HCT116 (cell line): Measurements from ENCODE around the gene LIMD2. TPM values are rescaled to one million over a fixed set of nuclear protein-coding genes. Genes with fewer than 3 reads are reported as not detected.

Experiments used
- ATAC-seq: fragments of 200-7000 bp; cut with Tn5 transposase; 2 replicates; pipeline ENCODE4 v1.9.1; 2020; ENCODE audit warnings: mild to moderate bottlenecking, moderate library complexity
- BruUV-seq: library from RNA; stranded (reverse); fragments of 400-500 nt; replicated peaks from 2 replicates; lab custom pipeline; 2021; lab: Mats Ljungman, UMichigan
- CTCF ChIA-PET: fragments of 300-600 bp; sonication (Branson Sonifier 250); formaldehyde crosslinking; loops from one replicate; lab custom pipeline; 2021; ENCODE audit warnings: antibody characterized with exemption; lab: Charles Lee
- POLR2A ChIA-PET: fragments of 300-600, 350-600 bp; sonication (Branson Sonifier 250); formaldehyde crosslinking; loops from one replicate; lab custom pipeline; 2021; ENCODE audit warnings: antibody characterized with exemption; lab: Charles Lee
- RAD21 ChIA-PET, 2 experiments: fragments of 300-600 bp; sonication (Branson Sonifier 250); formaldehyde crosslinking; loops; one replicate each; lab custom pipeline; 2023; ENCODE audit warnings: low total read pairs in 2 of 2; ENCODE audit not compliant: uncharacterized antibody in 2 of 2, unreplicated experiment in 2 of 2, low non-redundant PET in 1 of 2; lab: Charles Lee
- DNase-seq: peaks from one replicate; pipeline ENCODE4 v3.0.0-alpha.2; 2010; ENCODE audit warnings: low read depth, low spot score
- H2AFZ ChIP-seq: fragments of 200-600 bp; shearing (Covaris generic), sonication (generic); 2 replicates; pipeline ENCODE4 v1.6.1; 2017; ENCODE audit warnings: low read depth, mixed run types, mixed read lengths, antibody characterized with exemption, low read length; ENCODE audit not compliant: poor library complexity, severe bottlenecking
- H3K27ac ChIP-seq: 2 replicates; pipeline ENCODE4 v1.5.1; 2012; ENCODE audit warnings: low read depth, low read length
- H3K27me3 ChIP-seq: fragments of 200-600 bp; sonication (generic); 2 replicates; pipeline ENCODE4 v1.6.1; 2016; ENCODE audit warnings: mixed run types, low read length, mixed read lengths; ENCODE audit not compliant: insufficient read depth
- H3K36me3 ChIP-seq, 2 experiments: fragments of 200-500 bp in 1 of 2; fragments of 200-600 bp in 1 of 2; sonication (Bioruptor generic) in 1 of 2; sonication (generic) in 1 of 2; 2 replicates each; pipeline versions ENCODE4 v1.5.1 to v1.6.1; 2014 to 2016; ENCODE audit warnings: low read length in 2 of 2, inconsistent platforms in 1 of 2, mixed read lengths in 1 of 2, mixed run types in 1 of 2; ENCODE audit not compliant: insufficient read depth in 2 of 2, control insufficient read depth in 1 of 2
- H3K4me1 ChIP-seq, 2 experiments: fragments of 200-600 bp in 1 of 2; sonication (generic) in 1 of 2; 2 replicates each; pipeline versions ENCODE4 v1.5.1 to v1.6.1; 2012 to 2017; ENCODE audit warnings: low read length in 2 of 2, inconsistent platforms in 1 of 2, mild to moderate bottlenecking in 1 of 2, mixed read lengths in 1 of 2, mixed run types in 1 of 2, moderate library complexity in 1 of 2; ENCODE audit not compliant: insufficient read depth in 2 of 2, control insufficient read depth in 1 of 2
- H3K4me2 ChIP-seq: fragments of 200-600 bp; sonication (generic); 2 replicates; pipeline ENCODE4 v1.6.1; 2017; ENCODE audit warnings: mixed run types, low read length, mixed read lengths
- H3K4me3 ChIP-seq, 2 experiments: fragments of 200-600 bp in 1 of 2; sonication (generic) in 1 of 2; replicated peaks in 1 of 2; 2 replicates each; pipeline ENCODE4 v1.5.1; 2011 to 2016; ENCODE audit warnings: low read length in 2 of 2, control low read depth in 1 of 2, low read depth in 1 of 2, mild to moderate bottlenecking in 1 of 2, mixed read lengths in 1 of 2, mixed run types in 1 of 2
- H3K79me2 ChIP-seq: fragments of 200-600 bp; sonication (generic); 2 replicates; pipeline ENCODE4 v1.6.1; 2017; ENCODE audit warnings: mild to moderate bottlenecking, mixed run types, low read length, moderate library complexity, mixed read lengths; ENCODE audit not compliant: insufficient read depth
- H3K9ac ChIP-seq: fragments of 200-600 bp; sonication (generic); 2 replicates; pipeline ENCODE4 v1.6.1; 2016; ENCODE audit warnings: low read length, mixed read lengths
- H3K9me2 ChIP-seq: fragments of 200-600 bp; sonication (generic), shearing (Covaris generic); 2 replicates; pipeline ENCODE4 v1.6.1; 2017; ENCODE audit warnings: mixed run types, mild to moderate bottlenecking, moderate library complexity; ENCODE audit not compliant: insufficient read depth
- H3K9me3 ChIP-seq, 2 experiments: fragments of 200-500 bp in 1 of 2; fragments of 200-600 bp in 1 of 2; sonication (Bioruptor generic) in 1 of 2; sonication (generic) in 1 of 2; 2 replicates each; pipeline ENCODE4 v1.6.1; 2014 to 2017; ENCODE audit warnings: low read length in 2 of 2, mixed read lengths in 2 of 2, inconsistent platforms in 1 of 2, low read depth in 1 of 2, mild to moderate bottlenecking in 1 of 2, mixed run types in 1 of 2, moderate library complexity in 1 of 2; ENCODE audit not compliant: control insufficient read depth in 1 of 2, insufficient read depth in 1 of 2
- H4K20me1 ChIP-seq: fragments of 200-600 bp; sonication (generic), shearing (Covaris generic); 2 replicates; pipeline ENCODE4 v1.6.1; 2017; ENCODE audit warnings: mixed run types, mild to moderate bottlenecking, moderate library complexity; ENCODE audit not compliant: insufficient read depth
- ATF3 ChIP-seq: IDR thresholded peaks from 2 replicates; pipeline ENCODE4 v1.6.1; 2012
- CTCF ChIP-seq, 3 experiments: fragments of 200-600 bp in 1 of 3; sonication (generic) in 1 of 3; IDR thresholded peaks in 2 of 3; conservative IDR thresholded peaks in 1 of 3; 2 replicates each; pipeline ENCODE4 v1.5.1; 2012 to 2017; ENCODE audit warnings: low read depth in 2 of 3, low read length in 2 of 3, antibody characterized with exemption in 1 of 3, borderline replicate concordance in 1 of 3, control low read depth in 1 of 3, mild to moderate bottlenecking in 1 of 3, mixed read lengths in 1 of 3, mixed run types in 1 of 3, moderate library complexity in 1 of 3; ENCODE audit not compliant: insufficient read depth in 1 of 3
- ELF1 ChIP-seq: IDR thresholded peaks from 2 replicates; pipeline ENCODE4 v1.6.1; 2012; ENCODE audit warnings: low read depth, borderline replicate concordance
- EZH2 ChIP-seq: fragments of 200-600 bp; sonication (generic); IDR thresholded peaks from 2 replicates; pipeline ENCODE4 v1.6.1; 2017; ENCODE audit warnings: antibody characterized with exemption, mixed run types
- JUND ChIP-seq: IDR thresholded peaks from 2 replicates; pipeline ENCODE4 v1.6.1; 2012
- POLR2A ChIP-seq: IDR thresholded peaks from 2 replicates; pipeline ENCODE4 v1.7.0; 2011; ENCODE audit warnings: borderline replicate concordance; ENCODE audit not compliant: insufficient read depth, insufficient read length; ENCODE audit errors: extremely low read depth
- RAD21 ChIP-seq: IDR thresholded peaks from 2 replicates; pipeline ENCODE4 v1.6.1; 2012; ENCODE audit warnings: low read depth, mild to moderate bottlenecking
- REST ChIP-seq: IDR thresholded peaks from 2 replicates; pipeline ENCODE4 v1.6.1; 2012; ENCODE audit warnings: low read depth
- SIN3A ChIP-seq: IDR thresholded peaks from 2 replicates; pipeline ENCODE4 v1.6.1; 2012; ENCODE audit warnings: low read depth
- SRF ChIP-seq: IDR thresholded peaks from 2 replicates; pipeline ENCODE4 v1.6.1; 2012; ENCODE audit warnings: low read depth
- TCF7L2 ChIP-seq: IDR thresholded peaks from 2 replicates; pipeline ENCODE4 v1.7.0; 2011; ENCODE audit warnings: borderline replicate concordance, inconsistent platforms; ENCODE audit not compliant: insufficient read depth, insufficient read length; ENCODE audit errors: extremely low read depth
- ZBTB33 ChIP-seq: IDR thresholded peaks from 2 replicates; pipeline ENCODE4 v1.6.1; 2011; ENCODE audit warnings: mild to moderate bottlenecking, low read length, moderate library complexity; ENCODE audit not compliant: insufficient replicate concordance; ENCODE audit errors: extremely low read depth
- ZFX ChIP-seq: fragments of 450-650 bp; IDR thresholded peaks from 2 replicates; pipeline ENCODE4 v1.6.1; 2017
- ZNF274 ChIP-seq: fragments of 200-500 bp; sonication (Bioruptor generic); IDR thresholded peaks from 2 replicates; pipeline ENCODE4 v1.6.1; 2014; ENCODE audit warnings: mild to moderate bottlenecking, low read depth, low read length, inconsistent platforms
- intact Hi-C: fragments of 100-400 bp; cut with micrococcal nuclease; formaldehyde crosslinking; loops from 2 replicates; pipeline ENCODE4 v1.10.0; 2022
- total RNA-seq: library from RNA; stranded (reverse); gene quantifications from one replicate; pipeline ENCODE4 v1.2.1, GENCODE V29; 2021; ENCODE audit not compliant: unreplicated experiment

LIMD2 gene
- total RNA-seq, 1 experiment from 2014 or later = 8.4 TPM

GRCh38 chr17:63686138-63686685 is 13.7 kb downstream of the LIMD2 start:
- RAD21 ChIA-PET = no interaction called here
- TF ChIP-seq CTCF (IDR thresholded peaks at IDR 0.05 in 2 of 3, conservative IDR thresholded peaks at IDR 0.05 in 1 of 3; ENCODE audit: borderline replicate concordance in 1 of 3, insufficient read depth in 1 of 3, low read depth in 2 of 3, low read length in 2 of 3) = no peak
- TF ChIP-seq RAD21 = no peak
- TF ChIP-seq ELF1 = no peak
- no peak for TF ChIP-seq JUND
- no peak for TF ChIP-seq TCF7L2
- no peak for TF ChIP-seq SIN3A
- no peak for TF ChIP-seq ZBTB33
- no peak for TF ChIP-seq ZNF274
- no peak for TF ChIP-seq EZH2
- TF ChIP-seq POLR2A = no peak
- no peak for TF ChIP-seq SRF
- TF ChIP-seq ATF3 = no peak
- no peak for TF ChIP-seq ZFX
- no peak for TF ChIP-seq REST
- Histone ChIP-seq H2AFZ (no peak overlapping the region), H3K9ac (no peak overlapping the region), H4K20me1 (no peaks in the 10 kb centered on the region), H3K9me2 (no peaks in the 10 kb centered on the region), H3K9me3 (no peaks in the 10 kb centered on the region), H3K4me2 (no peak overlapping the region), H3K36me3 (peaks cover 3 to 5% of the 10 kb centered on the region in 2 experiments; a peak in 2 of 4 replicates), H3K27me3 (no peaks in the 10 kb centered on the region), H3K4me3 (no peak overlapping the region), H3K27ac (no peak overlapping the region), H3K4me1 (no peaks in the 10 kb centered on the region), H3K79me2 (no peaks in the 10 kb centered on the region)
- BruUV-seq = no TSS peak
- DNase-seq (no peak), ATAC-seq (no peak)
- intact Hi-C loops = no loop called here
- POLR2A ChIA-PET = no interaction called here
- CTCF ChIA-PET = interaction anchor here (0.6 kb wide), 1 partner anchor 9 kb away, joined by 3 read pairs; no protein-coding TSS in a partner anchor
